HG03066 (cell line): Measurements from ENCODE around the gene HMCN2.

Experiments used
- ATAC-seq: cut with Tn5 transposase; IDR thresholded peaks from one replicate; pipeline ENCODE4 v1.9.1; 2021; ENCODE audit warnings: low read depth; ENCODE audit not compliant: unreplicated experiment

Gene HMCN2

GRCh38 chr9:130288926-130289690 is 23.5 kb downstream of the HMCN2 start:
- ATAC-seq: no peak

DNA sequence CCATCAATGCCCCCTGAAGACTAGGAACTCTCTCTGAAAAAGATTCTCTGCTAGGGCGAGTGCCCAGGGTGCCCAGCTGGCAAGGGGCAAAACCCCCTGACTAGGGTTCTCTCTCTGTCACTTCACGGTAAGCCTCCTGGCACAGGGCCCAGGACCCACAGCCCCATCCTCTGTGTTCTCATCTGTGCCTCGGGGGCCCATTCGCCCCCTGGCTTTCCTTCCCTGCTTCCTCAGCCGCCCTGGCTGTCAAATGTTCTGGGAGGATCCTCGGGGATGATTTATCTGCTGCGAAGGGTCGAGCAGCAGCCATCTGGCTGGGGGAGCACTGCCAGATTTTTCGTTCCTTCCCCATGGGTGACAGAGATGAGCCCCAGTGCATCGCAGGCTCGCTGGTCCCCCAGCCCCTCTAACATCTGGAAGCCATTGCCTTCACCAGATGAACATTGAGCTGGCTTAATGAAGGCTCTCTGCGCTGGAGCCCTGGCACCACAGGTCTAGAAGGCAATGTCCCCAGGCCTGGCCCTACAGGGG is 24.2 kb downstream of the HMCN2 start:
- no peak for ATAC-seq

GRCh38 chr9:130290291-130291181 is 25.0 kb downstream of the HMCN2 start:
- no peak for ATAC-seq

- no peak for ATAC-seq
Observed at GRCh38 chr9:130291474-130291873, 25.9 kb downstream of the HMCN2 start.

DNA sequence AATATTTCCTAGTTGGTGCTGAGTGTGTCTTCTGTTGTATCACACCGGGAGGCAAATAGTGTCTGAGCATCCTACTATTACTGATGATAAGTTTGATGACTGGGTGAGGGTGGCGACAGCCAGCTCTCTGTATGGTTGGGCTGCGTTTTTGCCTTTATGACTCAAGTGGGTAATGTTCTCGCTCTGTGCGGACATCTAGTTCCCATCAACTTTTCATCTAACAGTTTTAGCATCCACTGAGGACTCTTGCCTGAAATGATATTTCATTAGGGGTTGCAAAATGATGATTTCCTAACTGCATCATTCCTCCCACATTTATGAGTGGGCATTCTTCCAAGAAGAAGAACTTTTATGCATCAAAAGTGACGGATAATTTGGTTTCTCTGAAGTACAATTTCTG is 26.5 kb downstream of the HMCN2 start:
- ATAC-seq: no peak

- no peak for ATAC-seq
Observed at GRCh38 chr9:130294664-130295063, 29.1 kb downstream of the HMCN2 start.

DNA sequence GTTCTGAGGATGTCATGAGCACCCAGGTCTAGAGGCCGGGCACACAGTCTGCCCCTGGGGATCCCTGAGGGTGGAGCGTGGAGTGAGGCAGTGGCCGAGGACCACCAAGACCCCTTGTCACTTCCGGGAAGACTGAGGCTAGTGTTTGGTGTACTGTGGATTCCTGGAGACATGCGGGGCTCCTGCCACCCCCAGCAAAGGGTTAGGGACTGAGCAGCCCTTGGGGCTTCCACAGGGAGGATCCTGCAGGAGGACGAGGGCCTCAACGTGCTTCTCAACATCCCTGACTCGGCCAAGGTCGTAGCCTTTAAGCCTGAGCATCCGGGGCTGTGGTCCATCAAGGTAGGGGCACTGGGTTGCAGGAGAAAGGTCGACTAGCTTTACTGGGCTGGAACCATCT is 29.9 kb downstream of the HMCN2 start:
- ATAC-seq: no peak

- ATAC-seq: no peak
Observed at GRCh38 chr9:130295945-130296782, 30.6 kb downstream of the HMCN2 start.

DNA sequence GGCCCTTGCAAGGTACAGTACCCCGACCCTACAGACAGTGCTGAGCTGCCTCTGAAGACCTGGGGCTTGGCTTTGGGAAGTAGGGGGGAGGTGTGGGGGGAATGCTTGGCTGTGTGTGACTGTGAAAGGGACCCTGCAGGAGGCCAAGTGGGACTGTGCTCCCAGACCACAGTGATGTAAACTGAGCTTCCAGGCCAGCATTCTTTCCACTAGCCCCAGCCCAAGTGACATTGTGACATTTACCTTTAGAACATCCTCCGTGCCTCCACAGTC is 31.2 kb downstream of the HMCN2 start:
- ATAC-seq: no peak

GRCh38 chr9:130297371-130297770 is 31.8 kb downstream of the HMCN2 start:
- no peak for ATAC-seq

- no peak for ATAC-seq
Observed at GRCh38 chr9:130298662-130299279, 33.2 kb downstream of the HMCN2 start.

- no peak for ATAC-seq
Observed at GRCh38 chr9:130299785-130300615, 34.4 kb downstream of the HMCN2 start.

GRCh38 chr9:130300739-130301138 is 35.2 kb downstream of the HMCN2 start:
- no peak for ATAC-seq

DNA sequence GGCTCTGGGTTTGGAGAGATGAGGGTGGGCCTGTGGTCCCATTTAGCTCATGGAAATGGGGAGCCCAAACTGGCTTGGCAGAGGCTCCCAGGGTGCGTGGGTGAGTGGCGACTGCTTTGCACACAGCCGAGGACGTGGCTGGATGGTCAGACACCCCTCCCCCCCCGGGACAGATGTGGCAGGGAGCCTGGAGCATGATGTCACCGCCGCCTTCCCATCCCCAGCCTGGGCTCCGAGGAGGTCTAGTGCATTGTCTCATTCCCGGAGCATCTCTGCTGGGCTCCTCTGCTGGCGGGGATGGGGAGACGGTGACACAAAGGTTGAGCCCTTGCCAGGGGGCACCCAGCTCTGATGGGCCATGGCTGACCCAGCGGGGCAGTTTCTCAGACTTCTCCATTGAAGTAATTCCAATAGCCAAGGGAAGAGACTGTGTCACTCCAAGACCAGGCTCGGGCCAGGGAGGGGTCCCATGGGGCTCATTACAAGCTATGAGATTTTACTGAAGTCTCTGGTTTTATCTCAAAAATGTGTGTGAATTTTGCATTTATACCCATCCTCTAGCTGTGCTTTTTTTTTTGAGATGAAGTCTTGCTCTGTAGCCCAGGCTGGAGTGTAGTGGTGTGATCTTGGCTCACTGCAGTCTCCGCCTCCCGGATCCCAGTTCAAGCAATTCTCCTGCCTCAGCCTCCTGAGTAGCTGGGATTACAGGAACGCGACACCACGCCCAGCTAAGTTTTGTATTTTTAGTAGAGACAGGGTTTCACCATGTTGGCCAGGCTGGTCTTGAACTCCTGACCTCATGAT is 36.1 kb downstream of the HMCN2 start:
- no peak for ATAC-seq

GRCh38 chr9:130302785-130303612 is 37.4 kb downstream of the HMCN2 start:
- ATAC-seq: no peak

DNA sequence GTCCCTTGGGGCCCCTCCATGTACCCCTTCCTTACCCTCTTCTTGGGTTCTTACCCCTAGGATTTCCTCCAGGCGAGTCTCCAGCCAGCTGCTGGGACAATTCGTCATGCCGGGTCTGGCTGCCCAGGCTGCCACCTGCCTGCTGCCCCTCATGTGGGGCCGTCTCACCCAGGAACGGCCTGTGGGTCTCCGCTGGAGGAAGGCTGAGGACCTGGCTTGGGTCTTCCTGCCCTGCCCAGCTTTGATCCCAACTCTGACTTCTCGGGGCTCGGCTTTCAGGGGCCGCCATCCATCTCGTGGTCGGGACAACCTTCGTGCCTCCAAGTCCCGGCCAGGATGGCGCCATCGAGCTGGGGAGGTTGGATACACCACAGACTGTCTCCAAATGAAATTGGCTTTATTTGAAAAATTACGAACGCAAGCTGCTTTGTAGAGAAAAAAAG is 38.1 kb downstream of the HMCN2 start:
- no peak for ATAC-seq

GRCh38 chr9:130304116-130304515 is 38.6 kb downstream of the HMCN2 start:
- ATAC-seq: no peak

DNA sequence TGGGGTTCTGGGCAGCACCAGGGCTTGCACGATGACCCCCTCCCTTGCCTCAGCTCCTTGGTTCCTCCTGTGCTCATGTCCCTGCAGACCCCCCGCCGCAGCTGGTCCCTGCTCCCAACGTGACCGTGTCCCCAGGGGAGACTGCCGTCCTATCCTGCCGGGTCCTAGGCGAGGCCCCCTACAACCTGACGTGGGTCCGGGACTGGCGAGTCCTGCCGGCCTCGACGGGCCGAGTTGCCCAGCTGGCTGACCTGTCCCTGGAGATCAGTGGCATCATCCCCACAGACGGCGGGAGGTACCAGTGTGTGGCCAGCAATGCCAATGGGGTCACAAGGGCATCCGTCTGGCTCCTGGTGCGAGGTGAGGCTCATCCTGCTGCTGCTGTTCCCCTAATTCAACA is 39.1 kb downstream of the HMCN2 start:
- no peak for ATAC-seq
